ENCODE results near the gene DUSP2.

DUSP2 gene

DNA sequence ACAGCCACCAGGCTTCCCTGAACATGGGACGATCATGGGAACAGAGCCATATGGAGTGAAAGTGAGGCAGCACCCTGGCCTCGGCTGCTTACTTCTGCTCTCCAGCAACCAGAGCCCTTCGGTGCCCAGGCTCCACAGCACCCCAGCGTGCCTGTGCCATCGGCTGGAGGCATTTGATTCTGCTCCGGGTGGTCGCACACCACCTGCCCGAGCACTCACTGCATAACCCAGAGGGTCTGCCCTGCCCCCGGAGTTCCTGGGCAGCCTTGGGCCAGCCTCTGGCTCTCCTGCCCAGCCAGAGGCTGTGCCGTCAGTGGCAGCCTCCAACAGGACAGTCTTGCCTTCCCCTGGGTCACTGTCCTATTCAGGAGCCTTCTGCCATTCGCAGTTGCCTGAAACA is 10.8 kb downstream of the DUSP2 start:
- H3K27me3 ChIP-seq (ENCODE audit: control insufficient read depth, insufficient read depth, low read length), result no peaks in the 10 kb centered on the region
- H3K4me3 ChIP-seq (ENCODE audit: low read length), result no peak overlapping the region

DNA sequence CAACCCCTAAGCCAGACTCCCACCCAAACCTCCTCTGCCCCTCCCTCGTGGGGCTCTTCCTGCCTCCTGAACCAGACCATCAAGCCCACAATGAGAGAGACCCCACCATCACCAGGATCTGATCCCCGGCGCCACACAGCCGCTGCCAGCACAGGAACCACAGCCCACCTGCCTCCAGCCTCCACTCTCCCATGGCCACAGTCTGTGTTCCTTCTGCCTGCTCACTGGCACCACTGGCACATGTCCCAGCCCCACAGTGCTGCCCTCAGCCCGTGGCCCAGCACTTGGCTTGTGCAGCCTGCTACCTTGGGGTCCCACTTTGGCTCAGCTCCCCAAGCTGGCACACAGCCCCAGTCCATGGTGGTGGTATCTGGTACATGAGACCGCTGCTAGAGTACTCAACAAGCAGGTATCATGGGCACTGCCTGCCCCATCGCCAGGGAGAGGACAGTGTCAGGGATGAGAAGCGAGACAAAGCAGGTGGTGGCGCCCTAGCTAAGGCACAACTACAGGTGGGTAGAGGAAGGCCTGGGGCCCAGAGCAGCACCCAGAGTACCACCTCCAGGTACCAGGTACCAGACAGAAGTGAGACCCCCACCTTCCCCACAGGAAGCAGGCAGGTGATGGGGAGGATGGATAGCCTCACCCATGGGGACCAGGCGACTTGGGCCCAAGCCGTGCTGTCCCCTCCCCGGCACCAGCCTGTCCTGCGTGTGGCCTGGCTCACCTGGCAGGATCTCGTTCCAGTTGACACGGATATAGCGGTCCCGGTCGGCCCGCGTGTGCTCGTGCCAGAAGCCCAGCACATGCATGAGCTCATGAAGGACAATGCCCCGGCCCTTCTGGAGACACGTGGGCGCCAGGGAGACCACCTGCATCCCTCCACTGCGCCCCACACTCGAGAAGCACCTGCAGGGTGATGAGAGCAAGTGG is 13.2 kb downstream of the DUSP2 start:
- H3K27ac ChIP-seq (ENCODE audit: low read length), result no peak overlapping the region
- H3K9me3 ChIP-seq (ENCODE audit: control insufficient read depth, low read depth, low read length), result no peaks in the 10 kb centered on the region
- H3K36me3 ChIP-seq (ENCODE audit: control insufficient read depth, low read depth, low read length), result no peaks in the 10 kb centered on the region
- no peaks in the 10 kb centered on the region for H3K27me3 ChIP-seq (ENCODE audit: control insufficient read depth, insufficient read depth, low read length)
- no peak overlapping the region for H3K9ac ChIP-seq (ENCODE audit: low read length)
- H3K4me3 ChIP-seq (ENCODE audit: low read length), result no peak overlapping the region
- H3K4me1 ChIP-seq (ENCODE audit: control insufficient read depth, low read depth, low read length), result no peaks in the 10 kb centered on the region

More for the DNA sequence above, 10.8 kb downstream of the DUSP2 start:
- Histone ChIP-seq H3K36me3 (ENCODE audit: control insufficient read depth, low read depth, low read length) (no peaks in the 10 kb centered on the region), H3K27ac (ENCODE audit: low read length) (no peak overlapping the region), H3K9ac (ENCODE audit: low read length) (no peak overlapping the region), H3K9me3 (ENCODE audit: control insufficient read depth, low read depth, low read length) (no peaks in the 10 kb centered on the region), H3K4me1 (ENCODE audit: control insufficient read depth, low read depth, low read length) (no peaks in the 10 kb centered on the region)

DNA sequence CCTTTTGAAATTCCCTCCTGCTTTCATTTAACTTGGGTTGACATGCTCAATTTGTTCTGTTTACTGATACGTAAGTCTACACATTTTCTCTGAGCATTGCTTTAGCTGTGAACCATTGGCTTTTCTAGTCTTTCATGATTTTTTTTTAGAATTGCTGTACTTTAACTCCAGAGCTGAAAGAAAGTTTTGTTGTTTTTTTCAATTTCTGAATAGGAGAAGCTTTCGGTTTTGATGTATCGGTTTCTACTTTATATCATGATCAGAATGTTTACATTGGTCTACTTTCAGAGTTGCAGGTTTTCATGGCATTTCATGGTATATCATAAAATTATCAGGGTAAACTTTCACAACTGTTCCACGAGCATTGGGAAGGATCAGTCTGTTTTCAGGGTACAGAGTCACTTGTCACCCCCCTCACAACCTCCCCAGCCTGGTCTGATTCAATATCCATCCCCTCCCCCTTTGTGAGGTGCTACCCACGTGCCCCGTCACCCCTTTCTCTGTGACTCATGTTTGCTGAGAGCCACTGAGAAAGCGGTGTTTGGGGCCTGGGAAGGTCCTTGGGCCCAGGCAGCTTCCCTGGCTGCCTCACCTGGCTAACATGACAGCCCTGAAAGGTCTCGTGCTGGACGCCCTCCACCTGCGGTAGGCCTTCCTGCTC is 14.0 kb downstream of the DUSP2 start:
- Histone ChIP-seq H3K36me3 (ENCODE audit: control insufficient read depth, low read depth, low read length) (no peaks in the 10 kb centered on the region), H3K9ac (ENCODE audit: low read length) (no peak overlapping the region), H3K27me3 (ENCODE audit: control insufficient read depth, insufficient read depth, low read length) (no peaks in the 10 kb centered on the region), H3K4me1 (ENCODE audit: control insufficient read depth, low read depth, low read length) (no peaks in the 10 kb centered on the region), H3K4me3 (ENCODE audit: low read length) (no peak overlapping the region), H3K27ac (ENCODE audit: low read length) (no peak overlapping the region), H3K9me3 (ENCODE audit: control insufficient read depth, low read depth, low read length) (no peaks in the 10 kb centered on the region)

DNA sequence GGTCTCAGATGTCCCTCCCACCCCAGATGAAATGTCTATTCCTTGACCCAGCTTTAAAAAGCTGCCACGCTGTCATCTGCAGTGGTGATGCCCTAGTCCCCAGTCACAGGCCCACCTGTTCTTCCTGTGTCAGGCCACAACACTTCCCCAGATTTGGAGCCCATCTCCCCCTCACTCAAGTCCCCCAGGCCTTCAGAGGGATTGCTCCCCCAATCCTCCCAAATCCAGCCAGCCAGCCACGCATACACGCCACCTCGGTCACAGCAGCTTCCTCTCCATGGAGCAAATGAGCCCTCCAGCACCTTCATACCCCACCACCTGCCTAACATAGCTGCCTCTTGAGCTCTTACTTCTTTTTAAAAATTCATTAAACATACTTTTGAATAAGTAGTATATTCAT is 14.8 kb downstream of the DUSP2 start:
- Histone ChIP-seq H3K4me3 (ENCODE audit: low read length) (no peak overlapping the region), H3K36me3 (ENCODE audit: control insufficient read depth, low read depth, low read length) (no peaks in the 10 kb centered on the region), H3K9ac (ENCODE audit: low read length) (no peak overlapping the region), H3K9me3 (ENCODE audit: control insufficient read depth, low read depth, low read length) (no peaks in the 10 kb centered on the region), H3K27ac (ENCODE audit: low read length) (no peak overlapping the region), H3K27me3 (ENCODE audit: control insufficient read depth, insufficient read depth, low read length) (no peaks in the 10 kb centered on the region), H3K4me1 (ENCODE audit: control insufficient read depth, low read depth, low read length) (no peaks in the 10 kb centered on the region)

DNA sequence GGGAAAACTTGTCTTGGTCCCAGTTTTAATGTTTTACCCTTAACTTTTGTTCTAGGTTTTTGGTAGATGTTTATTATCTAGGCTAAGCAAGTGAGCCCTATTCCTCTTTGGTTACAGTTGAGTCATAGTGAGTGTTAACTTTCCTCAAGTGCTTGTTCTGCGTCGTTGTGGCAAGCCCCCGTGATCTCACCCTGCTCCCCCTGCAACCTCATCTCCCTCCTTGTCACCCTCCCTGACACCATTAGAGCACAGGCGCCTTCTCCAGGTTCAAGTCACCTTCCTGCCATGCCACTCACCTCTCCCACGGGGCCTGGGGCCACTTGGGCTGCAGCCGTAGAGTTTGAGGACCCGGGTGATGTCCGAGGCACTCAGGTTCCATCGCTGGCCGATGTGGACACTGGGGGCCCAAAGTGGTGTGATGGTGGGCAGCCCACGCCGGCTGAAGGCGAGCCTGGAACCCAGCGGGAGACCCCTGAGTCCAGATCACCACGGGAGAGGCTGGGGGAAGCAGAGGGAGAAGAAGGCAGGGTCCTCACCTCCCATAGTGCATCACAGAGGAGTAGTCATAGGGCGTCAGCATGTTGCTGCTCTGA is 15.6 kb downstream of the DUSP2 start:
- H3K4me3 ChIP-seq (ENCODE audit: low read length), result no peak overlapping the region
- H3K9ac ChIP-seq (ENCODE audit: low read length), result no peak overlapping the region
- no peaks in the 10 kb centered on the region for H3K4me1 ChIP-seq (ENCODE audit: control insufficient read depth, low read depth, low read length)
- H3K9me3 ChIP-seq (ENCODE audit: control insufficient read depth, low read depth, low read length), result no peaks in the 10 kb centered on the region
- H3K27me3 ChIP-seq (ENCODE audit: control insufficient read depth, insufficient read depth, low read length), result no peaks in the 10 kb centered on the region
- no peak overlapping the region for H3K27ac ChIP-seq (ENCODE audit: low read length)
- no peaks in the 10 kb centered on the region for H3K36me3 ChIP-seq (ENCODE audit: control insufficient read depth, low read depth, low read length)

DNA sequence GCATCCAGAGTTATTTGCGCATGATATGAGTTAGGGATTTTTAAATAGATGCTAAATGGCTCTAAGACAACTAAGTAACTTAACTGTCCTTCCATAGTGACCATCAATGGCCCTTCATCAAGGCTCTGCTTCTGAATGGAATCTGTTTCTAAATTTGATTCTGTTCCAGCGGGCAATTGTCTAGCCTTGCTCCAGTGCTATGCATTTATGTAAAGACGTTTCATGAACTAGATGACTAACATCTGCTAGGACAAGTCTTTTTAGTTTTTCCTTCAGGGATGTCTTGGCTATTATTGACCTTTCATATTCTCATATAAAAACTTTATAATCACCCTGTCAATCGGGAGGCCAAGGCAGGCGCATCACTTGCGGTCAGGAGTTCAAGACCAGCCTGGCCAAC is 16.8 kb downstream of the DUSP2 start:
- Histone ChIP-seq H3K27ac (ENCODE audit: low read length) (no peak overlapping the region), H3K9ac (ENCODE audit: low read length) (no peak overlapping the region), H3K4me1 (ENCODE audit: control insufficient read depth, low read depth, low read length) (no peaks in the 10 kb centered on the region), H3K4me3 (ENCODE audit: low read length) (no peak overlapping the region), H3K9me3 (ENCODE audit: control insufficient read depth, low read depth, low read length) (no peaks in the 10 kb centered on the region), H3K36me3 (ENCODE audit: control insufficient read depth, low read depth, low read length) (no peaks in the 10 kb centered on the region), H3K27me3 (ENCODE audit: control insufficient read depth, insufficient read depth, low read length) (no peaks in the 10 kb centered on the region)

DNA sequence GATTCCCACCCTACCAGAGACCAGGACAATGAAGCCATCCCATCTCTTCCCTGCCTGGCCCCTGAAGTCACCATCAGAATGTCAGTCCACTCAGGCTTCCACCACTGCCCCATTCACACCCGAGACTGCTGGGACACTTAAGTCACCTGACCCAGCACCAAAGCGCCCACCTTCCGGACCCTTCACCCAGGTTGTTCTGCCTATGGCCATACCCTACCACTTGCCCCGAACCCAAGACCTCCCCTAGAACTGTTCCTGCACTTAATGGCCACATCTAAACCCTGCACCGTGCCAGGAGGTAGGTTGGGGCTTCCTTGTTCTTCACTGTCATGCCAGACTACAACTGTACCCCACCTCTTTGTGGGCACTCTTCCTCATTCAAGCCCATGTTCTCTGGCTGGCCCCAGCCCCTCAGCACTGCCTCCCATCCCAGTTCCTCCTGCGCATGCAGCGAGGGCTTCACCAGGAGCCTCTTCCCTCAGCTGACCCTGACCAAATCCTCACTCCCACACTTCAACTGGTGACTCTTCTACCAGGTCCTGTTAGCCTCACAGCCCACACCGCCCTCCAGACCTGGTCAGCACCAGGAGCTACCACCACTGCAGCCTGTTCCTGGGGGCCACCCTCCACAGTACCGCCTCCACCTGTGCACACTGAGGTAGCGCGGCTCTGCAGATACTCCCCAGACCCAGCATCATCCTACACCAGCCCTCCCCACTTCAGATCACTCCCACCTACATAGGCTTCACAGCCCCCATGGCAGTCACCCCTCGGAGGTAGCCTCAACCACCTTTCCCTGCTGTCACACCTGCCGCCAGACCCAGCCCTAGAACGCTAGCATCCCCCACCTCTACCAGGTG is 20.6 kb downstream of the DUSP2 start:
- no peaks in the 10 kb centered on the region for H3K36me3 ChIP-seq (ENCODE audit: control insufficient read depth, low read depth, low read length)
- no peak overlapping the region for H3K4me3 ChIP-seq (ENCODE audit: low read length)
- no peaks in the 10 kb centered on the region for H3K27me3 ChIP-seq (ENCODE audit: control insufficient read depth, insufficient read depth, low read length)
- no peak overlapping the region for H3K27ac ChIP-seq (ENCODE audit: low read length)
- H3K4me1 ChIP-seq (ENCODE audit: control insufficient read depth, low read depth, low read length), result peaks cover 6% of the 10 kb centered on the region
- no peak overlapping the region for H3K9ac ChIP-seq (ENCODE audit: low read length)
- no peaks in the 10 kb centered on the region for H3K9me3 ChIP-seq (ENCODE audit: control insufficient read depth, low read depth, low read length)

DNA sequence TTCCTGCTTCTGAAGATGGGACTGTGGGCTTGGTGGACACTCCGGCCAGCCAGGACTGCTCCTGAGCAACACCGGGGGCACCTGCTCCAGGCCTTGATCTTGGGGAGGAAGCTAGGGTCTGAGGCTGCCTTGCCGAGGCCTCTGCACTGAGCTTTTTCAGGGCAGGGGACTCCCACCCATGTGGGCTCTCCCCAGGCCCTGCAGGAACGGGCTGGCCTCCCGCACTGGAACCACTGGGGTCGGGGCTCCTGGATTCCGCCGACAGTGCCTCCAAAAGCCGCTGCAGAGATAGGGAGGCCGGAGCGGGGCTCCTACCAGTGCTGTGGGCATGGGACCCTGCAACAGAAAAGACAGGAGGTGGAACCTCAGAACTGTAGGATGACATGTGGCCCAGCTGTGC is 21.3 kb downstream of the DUSP2 start:
- no peak overlapping the region for H3K4me3 ChIP-seq (ENCODE audit: low read length)
- no peaks in the 10 kb centered on the region for H3K9me3 ChIP-seq (ENCODE audit: control insufficient read depth, low read depth, low read length)
- H3K27me3 ChIP-seq (ENCODE audit: control insufficient read depth, insufficient read depth, low read length), result no peaks in the 10 kb centered on the region
- peaks cover 6% of the 10 kb centered on the region for H3K4me1 ChIP-seq (ENCODE audit: control insufficient read depth, low read depth, low read length)
- no peak overlapping the region for H3K9ac ChIP-seq (ENCODE audit: low read length)
- no peak overlapping the region for H3K27ac ChIP-seq (ENCODE audit: low read length)
- no peaks in the 10 kb centered on the region for H3K36me3 ChIP-seq (ENCODE audit: control insufficient read depth, low read depth, low read length)

DNA sequence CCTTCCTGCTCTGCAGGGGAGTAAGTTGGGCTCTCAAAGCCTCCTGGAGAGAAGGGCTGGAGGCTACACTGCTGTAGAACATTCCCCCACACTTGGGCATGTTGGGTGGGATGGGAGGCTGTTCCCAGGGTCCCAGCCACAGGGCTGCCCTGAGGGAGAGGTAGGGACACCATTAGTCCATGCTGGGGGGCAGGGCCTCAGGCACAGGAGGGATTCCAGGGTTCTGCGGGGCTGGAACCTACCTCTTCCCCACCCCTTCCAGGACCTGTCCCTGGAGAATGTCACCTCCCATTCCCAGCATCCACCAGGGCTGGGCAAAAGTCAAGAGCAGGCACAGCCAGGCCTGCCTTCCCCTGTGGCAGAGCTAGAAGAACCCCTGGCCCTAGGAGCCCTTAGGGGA is 21.9 kb downstream of the DUSP2 start:
- no peaks in the 10 kb centered on the region for H3K27me3 ChIP-seq (ENCODE audit: control insufficient read depth, insufficient read depth, low read length)
- H3K36me3 ChIP-seq (ENCODE audit: control insufficient read depth, low read depth, low read length), result no peaks in the 10 kb centered on the region
- H3K9me3 ChIP-seq (ENCODE audit: control insufficient read depth, low read depth, low read length), result no peaks in the 10 kb centered on the region

DNA sequence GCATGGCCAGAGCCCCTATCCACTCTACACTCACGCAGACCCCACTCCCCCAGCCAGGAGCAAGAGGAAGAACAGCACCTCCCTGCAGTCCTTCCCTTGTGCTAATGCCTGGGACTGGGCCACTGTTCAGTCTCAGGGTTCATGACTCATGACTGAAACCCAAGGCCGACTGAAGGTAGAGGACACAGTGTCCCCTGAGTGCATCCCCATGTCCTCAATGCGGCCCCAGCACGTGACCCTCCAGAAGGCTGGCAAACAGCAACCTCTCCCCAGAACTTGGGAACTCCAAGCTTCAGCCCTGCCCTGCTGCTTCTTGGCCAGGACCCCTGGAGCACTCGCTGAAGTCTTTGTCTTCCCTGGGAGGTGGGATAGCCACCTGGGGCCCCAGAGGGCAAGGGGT is 22.8 kb downstream of the DUSP2 start:
- peaks cover 8% of the 10 kb centered on the region for H3K27me3 ChIP-seq (ENCODE audit: control insufficient read depth, insufficient read depth, low read length)
- H3K4me3 ChIP-seq (ENCODE audit: low read length), result no peak overlapping the region
- no peaks in the 10 kb centered on the region for H3K9me3 ChIP-seq (ENCODE audit: control insufficient read depth, low read depth, low read length)
- H3K9ac ChIP-seq (ENCODE audit: low read length), result no peak overlapping the region
- no peak overlapping the region for H3K27ac ChIP-seq (ENCODE audit: low read length)
- H3K4me1 ChIP-seq (ENCODE audit: control insufficient read depth, low read depth, low read length), result peaks cover 6% of the 10 kb centered on the region
- no peaks in the 10 kb centered on the region for H3K36me3 ChIP-seq (ENCODE audit: control insufficient read depth, low read depth, low read length)

More for the DNA sequence above, 21.9 kb downstream of the DUSP2 start:
- H3K27ac ChIP-seq (ENCODE audit: low read length), result no peak overlapping the region
- H3K4me1 ChIP-seq (ENCODE audit: control insufficient read depth, low read depth, low read length), result peaks cover 6% of the 10 kb centered on the region
- no peak overlapping the region for H3K4me3 ChIP-seq (ENCODE audit: low read length)
- no peak overlapping the region for H3K9ac ChIP-seq (ENCODE audit: low read length)

DNA sequence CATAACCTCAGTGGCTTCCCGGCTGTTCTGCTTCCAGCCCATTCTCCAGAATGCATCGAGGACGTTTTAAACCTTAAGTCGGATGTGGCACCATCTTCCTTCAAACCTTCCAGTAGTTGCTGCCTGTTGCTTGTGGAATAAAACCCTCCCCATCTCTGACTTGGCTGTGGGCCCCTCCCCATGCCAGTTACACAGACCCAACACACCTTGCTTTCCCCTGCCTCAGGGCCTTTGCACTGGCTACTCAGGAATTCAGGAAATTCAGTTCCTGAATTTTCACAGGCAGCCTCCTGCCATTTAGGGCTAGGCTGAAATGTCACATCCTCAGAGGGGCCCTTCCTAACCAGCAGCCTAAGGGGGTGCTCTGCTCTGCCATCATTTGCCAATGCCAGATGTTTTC is 23.8 kb downstream of the DUSP2 start:
- Histone ChIP-seq H3K9me3 (ENCODE audit: control insufficient read depth, low read depth, low read length) (no peaks in the 10 kb centered on the region), H3K27ac (ENCODE audit: low read length) (no peak overlapping the region), H3K36me3 (ENCODE audit: control insufficient read depth, low read depth, low read length) (no peaks in the 10 kb centered on the region), H3K27me3 (ENCODE audit: control insufficient read depth, insufficient read depth, low read length) (peaks cover 12% of the 10 kb centered on the region), H3K4me3 (ENCODE audit: low read length) (no peak overlapping the region), H3K4me1 (ENCODE audit: control insufficient read depth, low read depth, low read length) (peaks cover 9% of the 10 kb centered on the region), H3K9ac (ENCODE audit: low read length) (no peak overlapping the region)
